Renal cortex interstitium (tissue), 11 donors: Measurements from ENCODE around the gene CDKN2AIP. TPM values are rescaled to one million over a fixed set of nuclear protein-coding genes. Genes with fewer than 3 reads are reported as not detected.
"Not testable (repeated sequence)": the region's sequence is repeated elsewhere in the genome, so short reads cannot be mapped to it uniquely, and the experiment has no call there.

Experiments
- DNase-seq, 11 donors: peaks; one replicate each; pipeline ENCODE4 v3.0.0-alpha.2; 2013; ENCODE audit warnings: low read depth in 9 of 11, low spot score in 4 of 11; ENCODE audit errors: extremely low read depth in 1 of 11
- polyA plus RNA-seq, 3 donors: library from polyadenylated mRNA; unstranded; fragments of 120-200 nt; gene quantifications; one replicate each; pipeline ENCODE4 v1.2.1, GENCODE V29; 2013; ENCODE audit not compliant: insufficient read length in 3 of 3

The CDKN2AIP gene
- polyA plus RNA-seq, 3 donors, result 33.8 to 35.8 (median 35.7) TPM

- no peak for DNase-seq
These were observed 8.0 kb upstream of the CDKN2AIP start for GRCh38 chr4:183436417-183436816.

- DNase-seq, result no peak
These were observed 7.0 kb upstream of the CDKN2AIP start for GRCh38 chr4:183437452-183437851.

GRCh38 chr4:183438458-183439113 is 5.8 kb upstream of the CDKN2AIP start:
- DNase-seq, result no peak

GRCh38 chr4:183441276-183441675 is 3.2 kb upstream of the CDKN2AIP start:
- DNase-seq, result no peak

- peak in 5 of 11 donors; percentile 47 to 67 (median 61) for DNase-seq
These were observed 702 bp upstream of the CDKN2AIP start for GRCh38 chr4:183443655-183444213.

GRCh38 chr4:183445097-183445428 is 627 bp downstream of the CDKN2AIP start:
- no peak for DNase-seq

- no peak for DNase-seq
These were observed 3.2 kb downstream of the CDKN2AIP start for GRCh38 chr4:183447646-183448045.

- DNase-seq, result no peak
These were observed 4.0 kb downstream of the CDKN2AIP start for GRCh38 chr4:183448436-183448835.

GRCh38 chr4:183449193-183449882 is 4.9 kb downstream of the CDKN2AIP start:
- DNase-seq, result no peak

GRCh38 chr4:183450108-183450507 is 5.7 kb downstream of the CDKN2AIP start:
- no peak for DNase-seq

GRCh38 chr4:183455431-183456195 is 11.2 kb downstream of the CDKN2AIP start:
- DNase-seq, result no peak

GRCh38 chr4:183458005-183458404 is 13.6 kb downstream of the CDKN2AIP start:
- DNase-seq, result no peak

- not testable (repeated sequence) for DNase-seq
These were observed 19.6 kb downstream of the CDKN2AIP start for GRCh38 chr4:183463903-183464619.

- not testable (repeated sequence) for DNase-seq
These were observed 21.4 kb downstream of the CDKN2AIP start for GRCh38 chr4:183465879-183466278.

- DNase-seq, result no peak
These were observed 22.8 kb downstream of the CDKN2AIP start for GRCh38 chr4:183467246-183467645.

GRCh38 chr4:183468210-183469095 is 24.0 kb downstream of the CDKN2AIP start:
- DNase-seq, result no peak

- DNase-seq, result no peak
These were observed 24.8 kb downstream of the CDKN2AIP start for GRCh38 chr4:183469285-183469684.

GRCh38 chr4:183469936-183470335 is 25.5 kb downstream of the CDKN2AIP start:
- DNase-seq, result no peak
